GM12875 (cell line): ENCODE data around the gene PDGFRA.

Source experiments
- H3K4me3 ChIP-seq: one replicate; pipeline ENCODE4 v1.5.1; 2011; ENCODE audit warnings: low read depth, low read length, control low read depth
- TF ChIP-seq, protein P1 (sequence below): IDR thresholded peaks from 2 replicates; pipeline ENCODE4 v1.5.1; 2011; ENCODE audit warnings: low read depth, mild to moderate bottlenecking, control low read depth, inconsistent platforms, low read length, moderate library complexity, borderline replicate concordance; ENCODE audit not compliant: insufficient read depth

PDGFRA gene

DNA sequence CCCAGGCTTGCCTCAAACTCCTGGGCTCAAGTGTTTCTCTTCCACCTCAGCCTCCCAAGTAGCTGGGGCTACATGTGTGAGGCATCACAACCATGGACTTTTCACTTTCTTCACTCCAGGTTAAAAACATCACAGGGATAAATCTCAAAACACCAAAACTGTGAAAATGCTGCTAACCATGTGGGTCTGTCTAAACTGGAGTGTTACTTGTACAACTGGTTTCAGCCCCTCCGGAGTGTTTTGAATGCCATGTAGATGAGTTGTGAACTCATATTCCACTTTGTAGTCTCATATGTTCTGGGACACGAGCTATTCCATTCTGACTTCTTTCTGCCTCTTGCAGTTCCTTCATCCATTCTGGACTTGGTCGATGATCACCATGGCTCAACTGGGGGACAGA is 43.0 kb downstream of the PDGFRA start:
- TF ChIP-seq, protein P1, sequence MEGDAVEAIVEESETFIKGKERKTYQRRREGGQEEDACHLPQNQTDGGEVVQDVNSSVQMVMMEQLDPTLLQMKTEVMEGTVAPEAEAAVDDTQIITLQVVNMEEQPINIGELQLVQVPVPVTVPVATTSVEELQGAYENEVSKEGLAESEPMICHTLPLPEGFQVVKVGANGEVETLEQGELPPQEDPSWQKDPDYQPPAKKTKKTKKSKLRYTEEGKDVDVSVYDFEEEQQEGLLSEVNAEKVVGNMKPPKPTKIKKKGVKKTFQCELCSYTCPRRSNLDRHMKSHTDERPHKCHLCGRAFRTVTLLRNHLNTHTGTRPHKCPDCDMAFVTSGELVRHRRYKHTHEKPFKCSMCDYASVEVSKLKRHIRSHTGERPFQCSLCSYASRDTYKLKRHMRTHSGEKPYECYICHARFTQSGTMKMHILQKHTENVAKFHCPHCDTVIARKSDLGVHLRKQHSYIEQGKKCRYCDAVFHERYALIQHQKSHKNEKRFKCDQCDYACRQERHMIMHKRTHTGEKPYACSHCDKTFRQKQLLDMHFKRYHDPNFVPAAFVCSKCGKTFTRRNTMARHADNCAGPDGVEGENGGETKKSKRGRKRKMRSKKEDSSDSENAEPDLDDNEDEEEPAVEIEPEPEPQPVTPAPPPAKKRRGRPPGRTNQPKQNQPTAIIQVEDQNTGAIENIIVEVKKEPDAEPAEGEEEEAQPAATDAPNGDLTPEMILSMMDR, result no peak
- H3K4me3 ChIP-seq, result no peak overlapping the region

DNA sequence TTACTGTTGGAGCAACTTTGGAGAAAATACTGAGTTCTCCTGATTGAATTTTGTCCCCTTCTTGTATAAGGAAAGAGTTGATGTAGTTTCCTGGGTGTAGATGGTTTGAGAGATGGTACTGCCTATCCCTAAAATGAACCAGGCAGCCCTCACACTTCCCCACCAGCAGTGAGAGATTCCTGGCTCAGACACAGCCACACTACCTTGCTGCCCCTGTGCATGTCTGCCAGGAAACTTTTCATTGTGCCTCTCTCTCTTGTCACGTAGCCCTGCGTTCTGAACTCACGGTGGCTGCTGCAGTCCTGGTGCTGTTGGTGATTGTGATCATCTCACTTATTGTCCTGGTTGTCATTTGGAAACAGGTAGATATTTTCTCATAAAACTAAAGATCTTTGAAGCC is 45.2 kb downstream of the PDGFRA start:
- TF ChIP-seq, protein P1, result no peak
- no peak overlapping the region for H3K4me3 ChIP-seq

DNA sequence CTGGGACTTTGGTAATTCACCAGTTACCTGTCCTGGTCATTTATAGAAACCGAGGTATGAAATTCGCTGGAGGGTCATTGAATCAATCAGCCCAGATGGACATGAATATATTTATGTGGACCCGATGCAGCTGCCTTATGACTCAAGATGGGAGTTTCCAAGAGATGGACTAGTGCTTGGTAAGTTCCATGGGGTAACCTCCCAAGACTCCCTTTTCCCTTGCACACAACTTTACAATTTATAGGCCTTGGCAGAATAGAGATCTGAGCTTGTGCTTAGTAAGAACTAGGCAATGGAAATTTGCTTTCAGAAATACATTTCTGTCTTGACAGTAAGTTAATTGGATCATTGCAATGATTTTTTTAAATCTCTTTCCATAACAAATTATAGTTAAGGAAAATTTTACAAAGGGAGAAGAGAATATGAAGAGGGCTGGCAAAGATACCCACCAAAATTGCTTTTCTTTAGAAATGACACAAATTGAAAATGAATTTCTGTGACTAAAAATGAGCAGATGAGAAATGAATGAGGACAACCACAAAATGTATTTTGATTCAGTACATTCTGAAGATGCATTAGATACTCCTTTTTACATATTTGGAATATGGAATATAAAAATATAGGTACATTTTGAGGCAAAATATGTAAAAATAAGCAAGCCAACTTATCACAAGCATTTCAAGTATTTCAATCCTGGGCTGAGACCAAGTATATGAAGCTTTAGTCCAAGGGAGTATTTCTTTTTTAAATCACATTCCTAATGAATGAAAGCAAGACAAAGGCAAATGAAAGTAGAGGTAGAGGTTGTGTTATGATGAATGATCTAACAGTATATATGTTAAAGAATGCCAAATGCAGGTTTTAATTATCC is 45.9 kb downstream of the PDGFRA start:
- TF ChIP-seq, protein P1, result no peak

DNA sequence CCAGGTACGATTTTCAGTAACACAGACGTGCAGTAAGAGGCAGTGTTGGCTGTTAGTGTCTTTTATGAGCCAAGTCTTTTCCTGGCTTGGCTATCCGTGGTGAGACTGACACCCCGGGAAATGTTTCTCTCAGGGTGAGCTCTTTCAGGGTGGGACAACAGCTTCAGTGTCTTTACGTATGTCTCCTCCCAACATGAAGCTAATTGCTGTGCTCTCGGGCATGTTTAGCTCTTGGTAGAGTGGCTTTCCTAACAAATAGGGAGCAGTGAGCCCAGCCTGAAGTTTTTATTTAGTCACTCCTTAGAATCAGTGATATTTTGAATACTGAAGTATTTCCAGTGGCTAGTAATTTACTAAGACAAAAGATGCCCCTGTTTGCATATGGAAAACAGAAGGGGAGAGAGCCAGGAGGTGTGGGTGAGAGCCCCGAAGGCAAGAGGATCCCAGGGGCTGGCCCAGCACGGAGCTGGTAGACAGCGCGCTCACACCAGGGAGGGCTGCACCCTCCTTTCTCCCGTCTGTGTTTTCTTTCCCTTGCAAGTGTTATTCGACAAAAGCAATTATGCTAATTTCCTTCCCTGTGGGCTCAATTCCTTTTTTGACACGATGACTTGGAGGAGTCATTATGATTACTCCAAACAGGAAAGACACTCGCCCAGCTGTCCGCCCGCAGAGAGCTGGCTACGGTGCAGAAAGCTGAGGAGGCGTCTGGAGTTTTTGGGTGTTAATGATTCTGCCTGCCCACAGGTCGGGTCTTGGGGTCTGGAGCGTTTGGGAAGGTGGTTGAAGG is 47.7 kb downstream of the PDGFRA start:
- H3K4me3 ChIP-seq, result no peak overlapping the region
- TF ChIP-seq, protein P1, result no peak

More for the DNA sequence above, 45.9 kb downstream of the PDGFRA start:
- no peak overlapping the region for H3K4me3 ChIP-seq

DNA sequence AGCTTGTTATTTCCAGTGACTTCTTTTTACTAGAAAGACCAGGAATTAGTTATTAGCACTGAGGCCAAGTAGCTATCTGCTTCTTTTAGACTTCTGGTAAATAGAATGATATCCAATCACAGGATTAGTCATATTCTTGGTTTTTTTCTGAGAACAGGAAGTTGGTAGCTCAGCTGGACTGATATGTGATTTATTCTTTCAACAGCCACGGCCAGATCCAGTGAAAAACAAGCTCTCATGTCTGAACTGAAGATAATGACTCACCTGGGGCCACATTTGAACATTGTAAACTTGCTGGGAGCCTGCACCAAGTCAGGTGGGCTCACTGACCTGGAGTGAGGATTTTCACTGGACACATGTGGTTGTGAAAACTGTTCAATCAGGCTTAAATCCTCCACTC is 48.6 kb downstream of the PDGFRA start:
- H3K4me3 ChIP-seq, result no peak overlapping the region
- TF ChIP-seq, protein P1, result no peak

DNA sequence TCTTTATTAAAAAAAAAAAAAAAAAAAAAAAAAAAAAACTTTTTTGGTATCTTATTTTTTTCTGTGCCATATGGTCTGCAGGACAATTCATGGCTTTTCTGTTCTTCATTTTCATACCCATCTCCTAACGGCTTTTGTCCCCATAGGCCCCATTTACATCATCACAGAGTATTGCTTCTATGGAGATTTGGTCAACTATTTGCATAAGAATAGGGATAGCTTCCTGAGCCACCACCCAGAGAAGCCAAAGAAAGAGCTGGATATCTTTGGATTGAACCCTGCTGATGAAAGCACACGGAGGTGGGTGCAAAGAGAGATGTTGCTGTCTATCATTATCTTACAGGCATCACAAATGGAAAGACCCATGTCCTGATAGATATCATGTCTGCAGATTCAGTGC is 49.1 kb downstream of the PDGFRA start:
- TF ChIP-seq, protein P1, result no peak
- no peak overlapping the region for H3K4me3 ChIP-seq
